GM12873 (cell line): Measurements from ENCODE around the gene C10orf53.

ENCODE experiments used
- TF ChIP-seq, protein P1 (sequence below): IDR thresholded peaks from 2 replicates; pipeline ENCODE4 v1.5.1; 2012; ENCODE audit warnings: low read depth, mild to moderate bottlenecking, moderate library complexity, low read length, control low read depth; ENCODE audit not compliant: insufficient read depth; ENCODE audit errors: missing control alignments

The C10orf53 gene

GRCh38 chr10:49709934-49710333 is 30.5 kb downstream of the C10orf53 start:
- TF ChIP-seq, protein P1, sequence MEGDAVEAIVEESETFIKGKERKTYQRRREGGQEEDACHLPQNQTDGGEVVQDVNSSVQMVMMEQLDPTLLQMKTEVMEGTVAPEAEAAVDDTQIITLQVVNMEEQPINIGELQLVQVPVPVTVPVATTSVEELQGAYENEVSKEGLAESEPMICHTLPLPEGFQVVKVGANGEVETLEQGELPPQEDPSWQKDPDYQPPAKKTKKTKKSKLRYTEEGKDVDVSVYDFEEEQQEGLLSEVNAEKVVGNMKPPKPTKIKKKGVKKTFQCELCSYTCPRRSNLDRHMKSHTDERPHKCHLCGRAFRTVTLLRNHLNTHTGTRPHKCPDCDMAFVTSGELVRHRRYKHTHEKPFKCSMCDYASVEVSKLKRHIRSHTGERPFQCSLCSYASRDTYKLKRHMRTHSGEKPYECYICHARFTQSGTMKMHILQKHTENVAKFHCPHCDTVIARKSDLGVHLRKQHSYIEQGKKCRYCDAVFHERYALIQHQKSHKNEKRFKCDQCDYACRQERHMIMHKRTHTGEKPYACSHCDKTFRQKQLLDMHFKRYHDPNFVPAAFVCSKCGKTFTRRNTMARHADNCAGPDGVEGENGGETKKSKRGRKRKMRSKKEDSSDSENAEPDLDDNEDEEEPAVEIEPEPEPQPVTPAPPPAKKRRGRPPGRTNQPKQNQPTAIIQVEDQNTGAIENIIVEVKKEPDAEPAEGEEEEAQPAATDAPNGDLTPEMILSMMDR = no peak

DNA sequence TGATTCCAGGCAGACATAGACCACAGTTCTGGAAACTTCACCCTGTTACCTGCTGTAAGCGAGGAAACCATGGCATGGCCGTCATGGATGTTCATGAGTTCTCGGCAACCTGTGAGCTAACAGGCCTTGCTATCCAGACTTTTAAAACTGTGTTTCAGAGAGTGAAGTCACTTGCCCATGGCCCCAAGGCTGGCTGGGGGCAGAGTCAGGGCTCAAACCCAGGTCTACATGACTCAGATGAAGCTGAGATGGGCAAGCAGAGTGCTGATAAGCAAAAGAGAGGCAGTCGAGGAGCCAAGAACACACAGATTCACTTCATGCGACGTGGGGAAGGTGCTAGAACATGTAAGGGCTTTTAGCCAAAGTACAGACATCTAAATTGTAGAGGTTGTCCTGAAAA is 31.5 kb downstream of the C10orf53 start:
- TF ChIP-seq, protein P1 = no peak

DNA sequence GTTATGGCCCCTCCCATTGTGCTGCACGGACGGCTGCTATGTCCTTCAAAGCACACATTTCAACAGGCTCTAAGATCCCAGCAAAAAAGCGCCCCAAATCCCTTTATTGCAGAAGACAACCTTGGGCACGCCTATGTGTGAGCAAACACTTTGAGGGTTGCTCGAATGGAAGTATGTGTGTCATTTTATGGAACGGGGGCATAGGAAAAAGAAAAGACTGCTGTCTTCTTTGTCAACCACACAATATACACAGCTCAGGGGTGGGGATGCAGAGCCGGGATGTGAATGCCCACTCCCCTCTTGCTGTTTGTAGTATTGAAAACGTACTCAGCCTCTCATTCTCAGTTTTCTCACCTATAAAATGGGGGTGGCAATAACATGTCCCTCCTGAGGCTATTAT is 32.0 kb downstream of the C10orf53 start:
- TF ChIP-seq, protein P1 = no peak

- TF ChIP-seq, protein P1 = no peak
These were observed 33.8 kb downstream of the C10orf53 start for GRCh38 chr10:49713266-49713665.

DNA sequence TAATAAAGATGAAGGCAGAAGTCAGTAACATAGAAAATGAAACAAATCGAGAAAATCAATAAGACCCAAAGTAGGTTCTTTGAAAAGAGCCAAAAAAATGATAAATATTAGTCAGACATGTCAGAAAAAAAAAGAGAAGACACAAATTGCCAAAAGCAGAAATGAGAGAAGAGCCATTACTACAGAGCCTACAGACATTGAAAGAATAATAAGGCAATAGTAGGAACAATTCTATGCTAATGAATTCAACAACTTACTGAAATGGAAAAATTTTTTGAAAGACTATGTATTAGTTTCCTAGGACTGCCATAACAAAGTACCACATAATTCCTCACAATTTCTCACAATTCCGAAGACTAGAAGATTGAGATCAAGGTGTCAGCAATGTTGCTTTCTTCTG is 47.1 kb downstream of the C10orf53 start:
- TF ChIP-seq, protein P1 = no peak

DNA sequence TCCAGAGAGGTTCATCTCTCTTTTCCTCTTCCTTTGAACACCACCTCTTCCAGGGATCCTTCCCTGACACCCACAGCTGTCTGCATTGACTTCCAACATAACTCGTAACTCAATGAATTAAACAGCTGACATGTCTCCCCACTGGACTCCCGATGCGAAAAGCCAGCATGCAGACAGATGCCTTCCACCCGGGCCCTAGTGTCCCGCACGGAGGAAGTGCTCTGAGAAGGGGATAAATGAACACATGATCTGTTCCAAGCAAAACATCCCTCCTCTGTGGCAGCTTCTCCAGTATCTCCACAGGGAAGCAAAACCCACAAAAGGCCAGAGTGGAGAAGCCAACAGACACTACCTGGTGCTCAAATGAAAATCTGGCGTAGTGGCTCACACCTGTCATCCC is 54.4 kb downstream of the C10orf53 start:
- TF ChIP-seq, protein P1 = no peak

DNA sequence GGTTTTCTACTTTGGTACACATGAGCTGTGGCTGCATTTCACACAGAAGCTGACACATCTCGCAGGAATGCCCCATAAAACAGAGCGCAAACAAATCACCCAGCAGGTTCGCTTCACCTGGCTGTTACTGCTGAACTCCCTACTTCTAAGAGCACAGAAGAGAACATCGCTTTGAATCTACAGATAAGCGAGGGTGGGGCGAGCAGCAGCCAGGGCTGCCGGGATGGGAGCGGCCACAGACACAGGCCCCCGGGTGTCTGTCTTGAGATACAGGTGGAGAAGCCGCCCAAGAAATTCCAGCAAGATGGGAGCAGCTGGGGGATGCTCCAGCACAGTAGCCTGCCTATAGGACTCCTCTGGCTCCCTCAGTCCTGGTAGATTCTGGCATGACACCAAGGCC is 55.2 kb downstream of the C10orf53 start:
- TF ChIP-seq, protein P1 = no peak

- TF ChIP-seq, protein P1 = no peak
These were observed 55.7 kb downstream of the C10orf53 start for GRCh38 chr10:49735161-49735560.
